ENCODE results near the gene HMGCR. TPM values are rescaled to one million over a fixed set of nuclear protein-coding genes. Genes with fewer than 3 reads are reported as not detected.

The HMGCR gene
- total and polyA plus RNA-seq, 2 of the 8 experiments (the other 6 are each of a cell fraction or from before 2014, with no cell fraction given) = 45.8 to 199 TPM

GRCh38 chr5:75322066-75322465 lies 15.0 kb upstream of the HMGCR start (continued):
- TF ChIP-seq, protein P1, sequence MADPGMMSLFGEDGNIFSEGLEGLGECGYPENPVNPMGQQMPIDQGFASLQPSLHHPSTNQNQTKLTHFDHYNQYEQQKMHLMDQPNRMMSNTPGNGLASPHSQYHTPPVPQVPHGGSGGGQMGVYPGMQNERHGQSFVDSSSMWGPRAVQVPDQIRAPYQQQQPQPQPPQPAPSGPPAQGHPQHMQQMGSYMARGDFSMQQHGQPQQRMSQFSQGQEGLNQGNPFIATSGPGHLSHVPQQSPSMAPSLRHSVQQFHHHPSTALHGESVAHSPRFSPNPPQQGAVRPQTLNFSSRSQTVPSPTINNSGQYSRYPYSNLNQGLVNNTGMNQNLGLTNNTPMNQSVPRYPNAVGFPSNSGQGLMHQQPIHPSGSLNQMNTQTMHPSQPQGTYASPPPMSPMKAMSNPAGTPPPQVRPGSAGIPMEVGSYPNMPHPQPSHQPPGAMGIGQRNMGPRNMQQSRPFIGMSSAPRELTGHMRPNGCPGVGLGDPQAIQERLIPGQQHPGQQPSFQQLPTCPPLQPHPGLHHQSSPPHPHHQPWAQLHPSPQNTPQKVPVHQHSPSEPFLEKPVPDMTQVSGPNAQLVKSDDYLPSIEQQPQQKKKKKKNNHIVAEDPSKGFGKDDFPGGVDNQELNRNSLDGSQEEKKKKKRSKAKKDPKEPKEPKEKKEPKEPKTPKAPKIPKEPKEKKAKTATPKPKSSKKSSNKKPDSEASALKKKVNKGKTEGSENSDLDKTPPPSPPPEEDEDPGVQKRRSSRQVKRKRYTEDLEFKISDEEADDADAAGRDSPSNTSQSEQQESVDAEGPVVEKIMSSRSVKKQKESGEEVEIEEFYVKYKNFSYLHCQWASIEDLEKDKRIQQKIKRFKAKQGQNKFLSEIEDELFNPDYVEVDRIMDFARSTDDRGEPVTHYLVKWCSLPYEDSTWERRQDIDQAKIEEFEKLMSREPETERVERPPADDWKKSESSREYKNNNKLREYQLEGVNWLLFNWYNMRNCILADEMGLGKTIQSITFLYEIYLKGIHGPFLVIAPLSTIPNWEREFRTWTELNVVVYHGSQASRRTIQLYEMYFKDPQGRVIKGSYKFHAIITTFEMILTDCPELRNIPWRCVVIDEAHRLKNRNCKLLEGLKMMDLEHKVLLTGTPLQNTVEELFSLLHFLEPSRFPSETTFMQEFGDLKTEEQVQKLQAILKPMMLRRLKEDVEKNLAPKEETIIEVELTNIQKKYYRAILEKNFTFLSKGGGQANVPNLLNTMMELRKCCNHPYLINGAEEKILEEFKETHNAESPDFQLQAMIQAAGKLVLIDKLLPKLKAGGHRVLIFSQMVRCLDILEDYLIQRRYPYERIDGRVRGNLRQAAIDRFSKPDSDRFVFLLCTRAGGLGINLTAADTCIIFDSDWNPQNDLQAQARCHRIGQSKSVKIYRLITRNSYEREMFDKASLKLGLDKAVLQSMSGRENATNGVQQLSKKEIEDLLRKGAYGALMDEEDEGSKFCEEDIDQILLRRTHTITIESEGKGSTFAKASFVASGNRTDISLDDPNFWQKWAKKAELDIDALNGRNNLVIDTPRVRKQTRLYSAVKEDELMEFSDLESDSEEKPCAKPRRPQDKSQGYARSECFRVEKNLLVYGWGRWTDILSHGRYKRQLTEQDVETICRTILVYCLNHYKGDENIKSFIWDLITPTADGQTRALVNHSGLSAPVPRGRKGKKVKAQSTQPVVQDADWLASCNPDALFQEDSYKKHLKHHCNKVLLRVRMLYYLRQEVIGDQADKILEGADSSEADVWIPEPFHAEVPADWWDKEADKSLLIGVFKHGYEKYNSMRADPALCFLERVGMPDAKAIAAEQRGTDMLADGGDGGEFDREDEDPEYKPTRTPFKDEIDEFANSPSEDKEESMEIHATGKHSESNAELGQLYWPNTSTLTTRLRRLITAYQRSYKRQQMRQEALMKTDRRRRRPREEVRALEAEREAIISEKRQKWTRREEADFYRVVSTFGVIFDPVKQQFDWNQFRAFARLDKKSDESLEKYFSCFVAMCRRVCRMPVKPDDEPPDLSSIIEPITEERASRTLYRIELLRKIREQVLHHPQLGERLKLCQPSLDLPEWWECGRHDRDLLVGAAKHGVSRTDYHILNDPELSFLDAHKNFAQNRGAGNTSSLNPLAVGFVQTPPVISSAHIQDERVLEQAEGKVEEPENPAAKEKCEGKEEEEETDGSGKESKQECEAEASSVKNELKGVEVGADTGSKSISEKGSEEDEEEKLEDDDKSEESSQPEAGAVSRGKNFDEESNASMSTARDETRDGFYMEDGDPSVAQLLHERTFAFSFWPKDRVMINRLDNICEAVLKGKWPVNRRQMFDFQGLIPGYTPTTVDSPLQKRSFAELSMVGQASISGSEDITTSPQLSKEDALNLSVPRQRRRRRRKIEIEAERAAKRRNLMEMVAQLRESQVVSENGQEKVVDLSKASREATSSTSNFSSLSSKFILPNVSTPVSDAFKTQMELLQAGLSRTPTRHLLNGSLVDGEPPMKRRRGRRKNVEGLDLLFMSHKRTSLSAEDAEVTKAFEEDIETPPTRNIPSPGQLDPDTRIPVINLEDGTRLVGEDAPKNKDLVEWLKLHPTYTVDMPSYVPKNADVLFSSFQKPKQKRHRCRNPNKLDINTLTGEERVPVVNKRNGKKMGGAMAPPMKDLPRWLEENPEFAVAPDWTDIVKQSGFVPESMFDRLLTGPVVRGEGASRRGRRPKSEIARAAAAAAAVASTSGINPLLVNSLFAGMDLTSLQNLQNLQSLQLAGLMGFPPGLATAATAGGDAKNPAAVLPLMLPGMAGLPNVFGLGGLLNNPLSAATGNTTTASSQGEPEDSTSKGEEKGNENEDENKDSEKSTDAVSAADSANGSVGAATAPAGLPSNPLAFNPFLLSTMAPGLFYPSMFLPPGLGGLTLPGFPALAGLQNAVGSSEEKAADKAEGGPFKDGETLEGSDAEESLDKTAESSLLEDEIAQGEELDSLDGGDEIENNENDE (IDR thresholded peaks at IDR 0.05; ENCODE audit: insufficient replicate concordance, low read length) = no peak
- TF ChIP-seq RXRA (IDR thresholded peaks at IDR 0.05; ENCODE audit: insufficient read depth, low read depth, low read length) (no peak), KDM1A (IDR thresholded peaks at IDR 0.05; ENCODE audit: borderline replicate concordance, low read length) (0 out of 2 replicates have a peak, but pooled peaks have one; percentile 7), HDAC2 (IDR thresholded peaks at IDR 0.05; ENCODE audit: borderline replicate concordance in 1 of 2, low read depth in 2 of 2, low read length in 2 of 2) (0 out of 4 replicates have a peak, but pooled peaks of 1 of the 2 experiments have one; percentile 71), FOSL1 (IDR thresholded peaks at IDR 0.05; ENCODE audit: insufficient read depth, low read depth, low read length) (no peak), RNF2 (IDR thresholded peaks at IDR 0.05; ENCODE audit: borderline replicate concordance, low read depth, low read length, missing control alignments, poor library complexity, severe bottlenecking) (no peak)
